ENCODE measurements around the gene ZCCHC7. TPM values are rescaled to one million over a fixed set of nuclear protein-coding genes. Genes with fewer than 3 reads are reported as not detected.

Gene ZCCHC7
- total and polyA plus RNA-seq, 10 of the 15 experiments (the other 5 are each of a cell fraction or from before 2014, with no cell fraction given): 42.9 to 178 (median 53.3) TPM

DNA sequence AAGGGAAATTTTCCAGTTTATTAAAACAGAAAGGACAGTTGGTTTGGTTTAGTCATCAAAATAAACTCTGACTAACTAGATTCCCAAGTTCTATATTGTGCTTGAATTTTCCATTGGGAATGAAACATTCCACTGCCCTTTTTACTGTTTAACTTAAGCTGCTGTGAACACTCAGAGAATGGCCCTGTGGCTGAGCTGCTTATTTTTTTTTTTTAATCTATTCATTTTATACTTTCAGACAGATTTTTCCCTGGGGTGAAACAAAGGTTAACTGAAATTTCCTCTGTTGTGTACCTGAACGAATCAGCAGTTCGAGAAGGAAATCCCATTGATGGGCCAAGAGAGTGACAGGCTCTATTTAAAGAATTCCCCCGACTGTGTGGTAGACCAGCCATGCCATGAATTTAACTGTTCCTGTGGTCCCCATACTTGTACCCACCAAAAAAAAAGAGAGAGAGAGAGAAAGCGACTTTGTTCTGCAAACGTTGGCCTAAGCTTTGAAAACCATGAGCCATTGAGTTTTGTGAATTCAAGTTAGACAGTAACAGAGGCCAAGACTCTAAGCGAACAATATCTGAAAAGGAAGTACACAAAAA, 163.5 kb downstream of the ZCCHC7 start (continued):
- no peak for TF ChIP-seq ASH2L (IDR thresholded peaks at IDR 0.05; ENCODE audit: borderline replicate concordance, low read depth)
- TF ChIP-seq, protein P1, sequence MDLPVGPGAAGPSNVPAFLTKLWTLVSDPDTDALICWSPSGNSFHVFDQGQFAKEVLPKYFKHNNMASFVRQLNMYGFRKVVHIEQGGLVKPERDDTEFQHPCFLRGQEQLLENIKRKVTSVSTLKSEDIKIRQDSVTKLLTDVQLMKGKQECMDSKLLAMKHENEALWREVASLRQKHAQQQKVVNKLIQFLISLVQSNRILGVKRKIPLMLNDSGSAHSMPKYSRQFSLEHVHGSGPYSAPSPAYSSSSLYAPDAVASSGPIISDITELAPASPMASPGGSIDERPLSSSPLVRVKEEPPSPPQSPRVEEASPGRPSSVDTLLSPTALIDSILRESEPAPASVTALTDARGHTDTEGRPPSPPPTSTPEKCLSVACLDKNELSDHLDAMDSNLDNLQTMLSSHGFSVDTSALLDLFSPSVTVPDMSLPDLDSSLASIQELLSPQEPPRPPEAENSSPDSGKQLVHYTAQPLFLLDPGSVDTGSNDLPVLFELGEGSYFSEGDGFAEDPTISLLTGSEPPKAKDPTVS (IDR thresholded peaks at IDR 0.05; ENCODE audit: low read depth, low read length): no peak
- TF ChIP-seq, protein P2, sequence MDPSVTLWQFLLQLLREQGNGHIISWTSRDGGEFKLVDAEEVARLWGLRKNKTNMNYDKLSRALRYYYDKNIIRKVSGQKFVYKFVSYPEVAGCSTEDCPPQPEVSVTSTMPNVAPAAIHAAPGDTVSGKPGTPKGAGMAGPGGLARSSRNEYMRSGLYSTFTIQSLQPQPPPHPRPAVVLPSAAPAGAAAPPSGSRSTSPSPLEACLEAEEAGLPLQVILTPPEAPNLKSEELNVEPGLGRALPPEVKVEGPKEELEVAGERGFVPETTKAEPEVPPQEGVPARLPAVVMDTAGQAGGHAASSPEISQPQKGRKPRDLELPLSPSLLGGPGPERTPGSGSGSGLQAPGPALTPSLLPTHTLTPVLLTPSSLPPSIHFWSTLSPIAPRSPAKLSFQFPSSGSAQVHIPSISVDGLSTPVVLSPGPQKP (IDR thresholded peaks at IDR 0.05; ENCODE audit: low read depth, low read length): no peak
- no peak for TF ChIP-seq EZH2 (IDR thresholded peaks at IDR 0.05; ENCODE audit: borderline replicate concordance, control insufficient read depth, low read depth, low read length)
- peak; percentile 87 for TF ChIP-seq IKZF1 (conservative IDR thresholded peaks at IDR 0.05)
- TF ChIP-seq JUNB (IDR thresholded peaks at IDR 0.05): no peak; the same call in 1 of the 2 replicates
- TF ChIP-seq POLR2A (IDR thresholded peaks at IDR 0.05; ENCODE audit: low read depth, low read length): no peak
- TF ChIP-seq POLR2AphosphoS2 (IDR thresholded peaks at IDR 0.05; ENCODE audit: low read depth, low read length): no peak
- TF ChIP-seq, protein P3, sequence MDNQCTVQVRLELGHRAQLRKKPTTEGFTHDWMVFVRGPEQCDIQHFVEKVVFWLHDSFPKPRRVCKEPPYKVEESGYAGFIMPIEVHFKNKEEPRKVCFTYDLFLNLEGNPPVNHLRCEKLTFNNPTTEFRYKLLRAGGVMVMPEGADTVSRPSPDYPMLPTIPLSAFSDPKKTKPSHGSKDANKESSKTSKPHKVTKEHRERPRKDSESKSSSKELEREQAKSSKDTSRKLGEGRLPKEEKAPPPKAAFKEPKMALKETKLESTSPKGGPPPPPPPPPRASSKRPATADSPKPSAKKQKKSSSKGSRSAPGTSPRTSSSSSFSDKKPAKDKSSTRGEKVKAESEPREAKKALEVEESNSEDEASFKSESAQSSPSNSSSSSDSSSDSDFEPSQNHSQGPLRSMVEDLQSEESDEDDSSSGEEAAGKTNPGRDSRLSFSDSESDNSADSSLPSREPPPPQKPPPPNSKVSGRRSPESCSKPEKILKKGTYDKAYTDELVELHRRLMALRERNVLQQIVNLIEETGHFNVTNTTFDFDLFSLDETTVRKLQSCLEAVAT (IDR thresholded peaks at IDR 0.05): peak; percentile 77; the same call in 1 of the 2 replicates
- 0 out of 2 replicates have a peak, but pooled peaks have one; percentile 26 for TF ChIP-seq SMAD5 (IDR thresholded peaks at IDR 0.05; ENCODE audit: low read depth)
- TF ChIP-seq CREM (IDR thresholded peaks at IDR 0.05; ENCODE audit: low read depth): peak; percentile 26; the same call in 1 of the 2 replicates
- TF ChIP-seq SP1 (IDR thresholded peaks at IDR 0.05; ENCODE audit: low read depth, low read length): no peak
- TF ChIP-seq, protein P4, sequence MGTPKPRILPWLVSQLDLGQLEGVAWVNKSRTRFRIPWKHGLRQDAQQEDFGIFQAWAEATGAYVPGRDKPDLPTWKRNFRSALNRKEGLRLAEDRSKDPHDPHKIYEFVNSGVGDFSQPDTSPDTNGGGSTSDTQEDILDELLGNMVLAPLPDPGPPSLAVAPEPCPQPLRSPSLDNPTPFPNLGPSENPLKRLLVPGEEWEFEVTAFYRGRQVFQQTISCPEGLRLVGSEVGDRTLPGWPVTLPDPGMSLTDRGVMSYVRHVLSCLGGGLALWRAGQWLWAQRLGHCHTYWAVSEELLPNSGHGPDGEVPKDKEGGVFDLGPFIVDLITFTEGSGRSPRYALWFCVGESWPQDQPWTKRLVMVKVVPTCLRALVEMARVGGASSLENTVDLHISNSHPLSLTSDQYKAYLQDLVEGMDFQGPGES (IDR thresholded peaks at IDR 0.05): no peak
- TF ChIP-seq CHD2 (IDR thresholded peaks at IDR 0.05; ENCODE audit: borderline replicate concordance, low read depth, low read length): no peak
- no peak for TF ChIP-seq YBX1 (IDR thresholded peaks at IDR 0.05)
- TF ChIP-seq, protein P5, sequence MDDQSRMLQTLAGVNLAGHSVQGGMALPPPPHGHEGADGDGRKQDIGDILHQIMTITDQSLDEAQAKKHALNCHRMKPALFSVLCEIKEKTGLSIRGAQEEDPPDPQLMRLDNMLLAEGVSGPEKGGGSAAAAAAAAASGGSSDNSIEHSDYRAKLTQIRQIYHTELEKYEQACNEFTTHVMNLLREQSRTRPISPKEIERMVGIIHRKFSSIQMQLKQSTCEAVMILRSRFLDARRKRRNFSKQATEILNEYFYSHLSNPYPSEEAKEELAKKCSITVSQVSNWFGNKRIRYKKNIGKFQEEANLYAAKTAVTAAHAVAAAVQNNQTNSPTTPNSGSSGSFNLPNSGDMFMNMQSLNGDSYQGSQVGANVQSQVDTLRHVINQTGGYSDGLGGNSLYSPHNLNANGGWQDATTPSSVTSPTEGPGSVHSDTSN (IDR thresholded peaks at IDR 0.05; ENCODE audit: insufficient replicate concordance, low read depth, low read length): peak; percentile 37
- TF ChIP-seq MXI1 (IDR thresholded peaks at IDR 0.05; ENCODE audit: low read depth, low read length): no peak
- TF ChIP-seq, protein P6, sequence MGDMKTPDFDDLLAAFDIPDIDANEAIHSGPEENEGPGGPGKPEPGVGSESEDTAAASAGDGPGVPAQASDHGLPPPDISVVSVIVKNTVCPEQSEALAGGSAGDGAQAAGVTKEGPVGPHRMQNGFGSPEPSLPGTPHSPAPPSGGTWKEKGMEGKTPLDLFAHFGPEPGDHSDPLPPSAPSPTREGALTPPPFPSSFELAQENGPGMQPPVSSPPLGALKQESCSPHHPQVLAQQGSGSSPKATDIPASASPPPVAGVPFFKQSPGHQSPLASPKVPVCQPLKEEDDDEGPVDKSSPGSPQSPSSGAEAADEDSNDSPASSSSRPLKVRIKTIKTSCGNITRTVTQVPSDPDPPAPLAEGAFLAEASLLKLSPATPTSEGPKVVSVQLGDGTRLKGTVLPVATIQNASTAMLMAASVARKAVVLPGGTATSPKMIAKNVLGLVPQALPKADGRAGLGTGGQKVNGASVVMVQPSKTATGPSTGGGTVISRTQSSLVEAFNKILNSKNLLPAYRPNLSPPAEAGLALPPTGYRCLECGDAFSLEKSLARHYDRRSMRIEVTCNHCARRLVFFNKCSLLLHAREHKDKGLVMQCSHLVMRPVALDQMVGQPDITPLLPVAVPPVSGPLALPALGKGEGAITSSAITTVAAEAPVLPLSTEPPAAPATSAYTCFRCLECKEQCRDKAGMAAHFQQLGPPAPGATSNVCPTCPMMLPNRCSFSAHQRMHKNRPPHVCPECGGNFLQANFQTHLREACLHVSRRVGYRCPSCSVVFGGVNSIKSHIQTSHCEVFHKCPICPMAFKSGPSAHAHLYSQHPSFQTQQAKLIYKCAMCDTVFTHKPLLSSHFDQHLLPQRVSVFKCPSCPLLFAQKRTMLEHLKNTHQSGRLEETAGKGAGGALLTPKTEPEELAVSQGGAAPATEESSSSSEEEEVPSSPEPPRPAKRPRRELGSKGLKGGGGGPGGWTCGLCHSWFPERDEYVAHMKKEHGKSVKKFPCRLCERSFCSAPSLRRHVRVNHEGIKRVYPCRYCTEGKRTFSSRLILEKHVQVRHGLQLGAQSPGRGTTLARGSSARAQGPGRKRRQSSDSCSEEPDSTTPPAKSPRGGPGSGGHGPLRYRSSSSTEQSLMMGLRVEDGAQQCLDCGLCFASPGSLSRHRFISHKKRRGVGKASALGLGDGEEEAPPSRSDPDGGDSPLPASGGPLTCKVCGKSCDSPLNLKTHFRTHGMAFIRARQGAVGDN (IDR thresholded peaks at IDR 0.05): peak; percentile 81
- TF ChIP-seq ZNF217 (IDR thresholded peaks at IDR 0.05): no peak; the same call in 1 of the 2 replicates
- 0 out of 2 replicates have a peak, but pooled peaks have one; percentile 54 for TF ChIP-seq MYB (IDR thresholded peaks at IDR 0.05; ENCODE audit: borderline replicate concordance, low read depth, low read length)

Measured in GM12878 (cell line).